Breast epithelium (tissue), 4 donors: ENCODE data around the gene ZNF507. TPM values are rescaled to one million over a fixed set of nuclear protein-coding genes. Genes with fewer than 3 reads are reported as not detected.

Experiments
- DNase-seq, 2 donors: peaks; one replicate each; pipeline ENCODE4 v3.0.0-alpha.2; 2019; ENCODE audit warnings: low spot score in 2 of 2
- H3K27ac ChIP-seq, 2 donors: fragments of 200-600 bp; sonication (generic) in 1 of 2; one replicate each; pipeline ENCODE4 v1.5.1; 2016 to 2019; ENCODE audit warnings: mild to moderate bottlenecking in 1 of 2
- H3K27me3 ChIP-seq, 2 donors: fragments of 200-600 bp; sonication (generic) in 1 of 2; one replicate each; pipeline versions ENCODE4 v1.5.1 to v1.6.0; 2017 to 2019; ENCODE audit warnings: control low read depth in 1 of 2, mild to moderate bottlenecking in 1 of 2
- H3K36me3 ChIP-seq: fragments of 200-600 bp; one replicate; pipeline ENCODE4 v1.5.1; 2019
- H3K4me1 ChIP-seq, 2 donors: fragments of 200-600 bp; sonication (generic); one replicate each; pipeline ENCODE4 v1.5.1; 2016 to 2019; ENCODE audit warnings: control low read depth in 1 of 2
- H3K4me3 ChIP-seq, 3 donors: fragments of 200-600 bp; sonication (generic); 1 replicate in 2 of 3; 2 replicates in 1 of 3; pipeline ENCODE4 v1.5.1; 2016 to 2019; ENCODE audit warnings: mild to moderate bottlenecking in 3 of 3, moderate library complexity in 2 of 3
- H3K9me3 ChIP-seq, 2 donors: fragments of 200-600 bp; sonication (generic) in 1 of 2; one replicate each; pipeline ENCODE4 v1.5.1; 2016 to 2019; ENCODE audit warnings: control low read depth in 1 of 2
- POLR2A ChIP-seq: fragments of 450-650 bp; IDR thresholded peaks from one replicate; pipeline ENCODE4 v1.6.1; 2016; ENCODE audit warnings: antibody characterized with exemption, mild to moderate bottlenecking, moderate library complexity
- POLR2AphosphoS5 ChIP-seq, 3 donors: sonication (generic); formaldehyde crosslinking; IDR thresholded peaks; one replicate each; pipeline ENCODE4 v1.6.1; 2017; ENCODE audit warnings: antibody characterized with exemption in 3 of 3
- intact Hi-C: fragments of 100-400 bp; cut with DNase I; formaldehyde crosslinking; loops from one replicate; pipeline ENCODE4 v1.15.1; 2023; ENCODE audit warnings: low total_unique reads
- total RNA-seq, 3 donors: library from RNA; depleted of rRNA; stranded (reverse); fragments of >200 nt; gene quantifications; one replicate each; pipeline ENCODE4 v1.1.0, GENCODE V29; 2016
- TF ChIP-seq, protein P1 (sequence below), 3 donors: fragments of 450-650 bp; IDR thresholded peaks; one replicate each; pipeline ENCODE4 v1.5.1; 2016 to 2017; ENCODE audit warnings: antibody characterized with exemption in 3 of 3, mild to moderate bottlenecking in 3 of 3, moderate library complexity in 3 of 3

Gene ZNF507
- total RNA-seq, 3 donors from 2014 or later, result 19.2 to 32.1 (median 27.5) TPM

- no peak for TF ChIP-seq POLR2AphosphoS5 (IDR thresholded peaks at IDR 0.05)
- TF ChIP-seq POLR2A, result no peak
- TF ChIP-seq, protein P1, sequence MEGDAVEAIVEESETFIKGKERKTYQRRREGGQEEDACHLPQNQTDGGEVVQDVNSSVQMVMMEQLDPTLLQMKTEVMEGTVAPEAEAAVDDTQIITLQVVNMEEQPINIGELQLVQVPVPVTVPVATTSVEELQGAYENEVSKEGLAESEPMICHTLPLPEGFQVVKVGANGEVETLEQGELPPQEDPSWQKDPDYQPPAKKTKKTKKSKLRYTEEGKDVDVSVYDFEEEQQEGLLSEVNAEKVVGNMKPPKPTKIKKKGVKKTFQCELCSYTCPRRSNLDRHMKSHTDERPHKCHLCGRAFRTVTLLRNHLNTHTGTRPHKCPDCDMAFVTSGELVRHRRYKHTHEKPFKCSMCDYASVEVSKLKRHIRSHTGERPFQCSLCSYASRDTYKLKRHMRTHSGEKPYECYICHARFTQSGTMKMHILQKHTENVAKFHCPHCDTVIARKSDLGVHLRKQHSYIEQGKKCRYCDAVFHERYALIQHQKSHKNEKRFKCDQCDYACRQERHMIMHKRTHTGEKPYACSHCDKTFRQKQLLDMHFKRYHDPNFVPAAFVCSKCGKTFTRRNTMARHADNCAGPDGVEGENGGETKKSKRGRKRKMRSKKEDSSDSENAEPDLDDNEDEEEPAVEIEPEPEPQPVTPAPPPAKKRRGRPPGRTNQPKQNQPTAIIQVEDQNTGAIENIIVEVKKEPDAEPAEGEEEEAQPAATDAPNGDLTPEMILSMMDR (IDR thresholded peaks at IDR 0.05), result no peak
- Histone ChIP-seq H3K4me1 (peaks cover 0 to 16% of the 10 kb centered on the region in 2 donors), H3K36me3 (peaks cover 7% of the 10 kb centered on the region), H3K27ac (no peak overlapping the region), H3K27me3 (no peaks in the 10 kb centered on the region), H3K4me3 (no peak overlapping the region), H3K9me3 (no peaks in the 10 kb centered on the region)
- intact Hi-C loops, result no loop called here
- DNase-seq, result no peak
Observed at GRCh38 chr19:32352241-32352630, 6.8 kb downstream of the ZNF507 start.

- Histone ChIP-seq H3K4me3 (no peak overlapping the region), H3K27me3 (no peaks in the 10 kb centered on the region), H3K4me1 (peaks cover 0 to 16% of the 10 kb centered on the region in 2 donors), H3K27ac (no peak overlapping the region), H3K9me3 (no peaks in the 10 kb centered on the region), H3K36me3 (peaks cover 7% of the 10 kb centered on the region)
- intact Hi-C loops, result no loop called here
- TF ChIP-seq, protein P1 (IDR thresholded peaks at IDR 0.05), result no peak
- TF ChIP-seq POLR2A (no peak), POLR2AphosphoS5 (IDR thresholded peaks at IDR 0.05) (no peak)
- DNase-seq, result no peak
Observed at GRCh38 chr19:32354345-32354744, 8.9 kb downstream of the ZNF507 start.

- H3K36me3 ChIP-seq, result peaks cover 7% of the 10 kb centered on the region
- H3K9me3 ChIP-seq, result no peaks in the 10 kb centered on the region
- DNase-seq, result no peak
- no peaks in the 10 kb centered on the region for H3K27me3 ChIP-seq
- no peak for TF ChIP-seq POLR2A
- TF ChIP-seq, protein P1 (IDR thresholded peaks at IDR 0.05), result no peak
- no peak for TF ChIP-seq POLR2AphosphoS5 (IDR thresholded peaks at IDR 0.05)
- no peak overlapping the region for H3K4me3 ChIP-seq
- intact Hi-C loops, result no loop called here
- no peak overlapping the region for H3K27ac ChIP-seq
- H3K4me1 ChIP-seq, result peaks cover 0 to 16% of the 10 kb centered on the region in 2 donors
Observed at GRCh38 chr19:32355309-32355708, 9.9 kb downstream of the ZNF507 start.

- peaks cover 0 to 6% of the 10 kb centered on the region in 2 donors for H3K4me1 ChIP-seq
- H3K27ac ChIP-seq, result no peak overlapping the region
- H3K36me3 ChIP-seq, result peaks cover 7% of the 10 kb centered on the region
- H3K4me3 ChIP-seq, result no peak overlapping the region
- intact Hi-C loops, result no loop called here
- no peaks in the 10 kb centered on the region for H3K27me3 ChIP-seq
- no peak for TF ChIP-seq POLR2A
- no peak for TF ChIP-seq POLR2AphosphoS5 (IDR thresholded peaks at IDR 0.05)
- TF ChIP-seq, protein P1 (IDR thresholded peaks at IDR 0.05), result no peak
- no peak for DNase-seq
- no peaks in the 10 kb centered on the region for H3K9me3 ChIP-seq
Observed at GRCh38 chr19:32357720-32358119, 12.3 kb downstream of the ZNF507 start.

- Histone ChIP-seq H3K36me3 (peaks cover 7% of the 10 kb centered on the region), H3K4me1 (peaks cover 0 to 6% of the 10 kb centered on the region in 2 donors), H3K27me3 (no peaks in the 10 kb centered on the region), H3K9me3 (no peaks in the 10 kb centered on the region), H3K4me3 (no peak overlapping the region), H3K27ac (no peak overlapping the region)
- intact Hi-C loops, result no loop called here
- TF ChIP-seq POLR2AphosphoS5 (IDR thresholded peaks at IDR 0.05) (no peak), POLR2A (no peak)
- TF ChIP-seq, protein P1 (IDR thresholded peaks at IDR 0.05), result no peak
- DNase-seq, result no peak
Observed at GRCh38 chr19:32358321-32358720, 12.9 kb downstream of the ZNF507 start.
